Stimulated activated CD4-positive, alpha-beta T cell treated with anti-CD3 and anti-CD28 coated beads, Interleukin-4, amount 100 ng/mL, for 1 hour (primary cell): ENCODE data around the gene PSME2.

ENCODE experiments used
- DNase-seq: peaks from one replicate; pipeline ENCODE4 v3.0.0-alpha.2; 2020

Gene PSME2

GRCh38 chr14:24150993-24151392 lies 4.6 kb upstream of the PSME2 start:
- DNase-seq, result no peak

GRCh38 chr14:24150567-24150966 lies 4.2 kb upstream of the PSME2 start:
- DNase-seq, result no peak

- DNase-seq, result no peak
Observed at GRCh38 chr14:24150061-24150460, 3.7 kb upstream of the PSME2 start.

- DNase-seq, result no peak
Observed at GRCh38 chr14:24149302-24149969, 3.0 kb upstream of the PSME2 start.

- DNase-seq, result no peak
Observed at GRCh38 chr14:24147761-24148428, 1.5 kb upstream of the PSME2 start.

- peak; percentile 98 for DNase-seq
Observed at GRCh38 chr14:24146978-24147760, 759 bp upstream of the PSME2 start, which contains the start of gene RNF31. Gene RNF31, plus strand, starts transcription at chr14:24147498. Its CDS starts 201 bp downstream, at chr14:24147699.

GRCh38 chr14:24145690-24146452 lies 539 bp downstream of the PSME2 start:
- DNase-seq, result no peak

- DNase-seq, result no peak
Observed at GRCh38 chr14:24145219-24145618, 1.2 kb downstream of the PSME2 start.

- DNase-seq, result no peak
Observed at GRCh38 chr14:24144451-24144850, 2.0 kb downstream of the PSME2 start.

- no peak for DNase-seq
Observed at GRCh38 chr14:24143511-24143910, 2.9 kb downstream of the PSME2 start.

- peak; percentile 99 for DNase-seq
Observed at GRCh38 chr14:24141097-24141880, 5.1 kb downstream of the PSME2 start, which contains the start of gene EMC9. Gene EMC9, minus strand, starts transcription at chr14:24141591. Its CDS starts 287 bp downstream, at chr14:24141304.

- no peak for DNase-seq
Observed at GRCh38 chr14:24139272-24139934, 7.0 kb downstream of the PSME2 start.

- DNase-seq, result no peak
Observed at GRCh38 chr14:24138396-24139271, 7.8 kb downstream of the PSME2 start.

- DNase-seq, result no peak
Observed at GRCh38 chr14:24137529-24138395, 8.6 kb downstream of the PSME2 start.

GRCh38 chr14:24136684-24137528 lies 9.5 kb downstream of the PSME2 start:
- peak; percentile 24 for DNase-seq

- DNase-seq, result peak; percentile 94
Observed at GRCh38 chr14:24135834-24136683, 10.4 kb downstream of the PSME2 start, which contains the start of gene PSME1. Gene PSME1, plus strand, starts transcription at chr14:24136194. Its CDS starts 69 bp downstream, at chr14:24136263.

GRCh38 chr14:24135584-24135833 lies 10.9 kb downstream of the PSME2 start:
- DNase-seq, result no peak

GRCh38 chr14:24133735-24134134 lies 12.7 kb downstream of the PSME2 start:
- DNase-seq, result no peak
